ENCODE results near the gene SAMD11.

DNA sequence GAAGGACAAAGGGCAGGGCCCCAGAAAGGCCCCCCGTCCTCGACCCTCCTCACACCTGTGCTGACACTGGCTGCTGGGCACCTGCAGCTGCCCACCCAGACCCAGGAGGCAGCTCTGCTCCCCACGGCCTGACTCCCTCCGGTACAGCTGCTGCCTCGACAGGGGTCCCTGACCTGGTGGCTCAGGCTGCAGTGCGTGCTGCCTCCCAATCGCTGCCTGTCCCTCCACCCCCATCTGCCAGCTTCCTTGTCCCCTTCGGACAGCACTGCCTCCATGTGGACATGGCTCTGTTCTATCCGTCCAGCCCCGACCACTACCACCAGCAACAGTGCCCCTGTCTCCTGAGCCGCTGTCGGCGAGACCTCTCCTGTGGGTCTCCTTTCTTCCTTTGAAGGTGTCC lies 31.2 kb downstream of the SAMD11 start:
- TF ChIP-seq, protein P1, sequence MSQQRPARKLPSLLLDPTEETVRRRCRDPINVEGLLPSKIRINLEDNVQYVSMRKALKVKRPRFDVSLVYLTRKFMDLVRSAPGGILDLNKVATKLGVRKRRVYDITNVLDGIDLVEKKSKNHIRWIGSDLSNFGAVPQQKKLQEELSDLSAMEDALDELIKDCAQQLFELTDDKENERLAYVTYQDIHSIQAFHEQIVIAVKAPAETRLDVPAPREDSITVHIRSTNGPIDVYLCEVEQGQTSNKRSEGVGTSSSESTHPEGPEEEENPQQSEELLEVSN (IDR thresholded peaks at IDR 0.05) = no peak
- no peak for TF ChIP-seq POLR2A (IDR thresholded peaks at IDR 0.05; ENCODE audit: control extremely low read depth in 1 of 2, low read depth in 2 of 2, low read length in 2 of 2)
